GM12891 (cell line): ENCODE measurements around the gene TFDP1.

Experiments
- POLR2A ChIP-seq: IDR thresholded peaks from 2 replicates; pipeline ENCODE4 v1.6.1; 2011; ENCODE audit warnings: low read depth, low read length, control low read depth
- POLR2AphosphoS5 ChIP-seq: IDR thresholded peaks from 2 replicates; pipeline ENCODE4 v1.6.1; 2011; ENCODE audit warnings: low read depth, low read length, control low read depth
- POU2F2 ChIP-seq: IDR thresholded peaks from 2 replicates; pipeline ENCODE4 v1.6.1; 2011; ENCODE audit warnings: low read depth, mild to moderate bottlenecking, control low read depth, low read length, moderate library complexity
- TAF1 ChIP-seq: IDR thresholded peaks from 2 replicates; pipeline ENCODE4 v1.6.1; 2011; ENCODE audit warnings: low read depth, low read length, control low read depth

DNA sequence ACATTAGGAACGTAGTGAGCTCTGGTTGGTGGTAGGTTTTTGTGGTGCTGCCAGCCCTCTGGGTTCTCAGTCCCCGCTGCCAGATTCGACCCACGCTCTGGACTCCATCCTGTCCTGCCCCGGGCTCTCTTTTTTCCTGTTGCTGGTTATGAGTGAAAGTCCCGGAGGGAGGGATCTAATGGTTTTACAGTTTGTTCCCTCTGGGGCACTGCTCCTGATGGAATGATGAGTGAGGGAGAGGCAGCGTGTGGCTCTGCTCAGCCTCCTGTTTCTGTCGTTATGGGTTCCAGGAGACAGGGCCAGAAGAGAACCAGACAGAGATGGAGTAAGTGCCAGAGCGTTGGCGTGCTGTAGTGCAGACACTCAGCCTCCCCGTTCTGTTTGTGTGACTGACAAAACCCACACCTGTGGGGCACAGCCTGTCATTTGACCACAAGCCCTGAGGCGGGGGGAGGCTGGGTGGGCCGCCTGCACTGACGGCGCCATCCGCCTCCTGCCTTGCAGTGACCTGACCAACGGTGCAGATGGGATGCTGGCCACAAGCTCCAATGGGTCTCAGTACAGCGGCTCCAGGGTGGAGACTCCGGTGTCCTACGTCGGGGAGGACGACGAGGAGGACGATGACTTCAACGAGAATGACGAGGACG lies 55.2 kb downstream of the TFDP1 start:
- TF ChIP-seq POLR2AphosphoS5: no peak
- TF ChIP-seq POLR2A: no peak
- TF ChIP-seq TAF1: no peak
- TF ChIP-seq POU2F2: no peak
